HEK293T (cell line): ENCODE measurements around the gene KCNJ5.

Experiments
- BHLHE40 ChIP-seq: fragments of 450-650 bp; IDR thresholded peaks from 2 replicates; pipeline ENCODE4 v1.6.1; 2016; ENCODE audit warnings: mild to moderate bottlenecking, moderate library complexity, borderline replicate concordance
- FOXA1 ChIP-seq: fragments of 450-650 bp; IDR thresholded peaks from 2 replicates; pipeline ENCODE4 v1.6.1; 2016; ENCODE audit warnings: mild to moderate bottlenecking
- FOXK2 ChIP-seq: fragments of 450-650 bp; IDR thresholded peaks from 2 replicates; pipeline ENCODE4 v1.6.1; 2016; ENCODE audit warnings: mild to moderate bottlenecking
- FOXM1 ChIP-seq: fragments of 450-650 bp; IDR thresholded peaks from 2 replicates; pipeline ENCODE4 v1.6.1; 2017; ENCODE audit warnings: mild to moderate bottlenecking, borderline replicate concordance
- L3MBTL2 ChIP-seq: fragments of 450-650 bp; conservative IDR thresholded peaks from 2 replicates; pipeline ENCODE4 v1.6.1; 2016; ENCODE audit warnings: mild to moderate bottlenecking
- LEF1 ChIP-seq: fragments of 450-650 bp; IDR thresholded peaks from 2 replicates; pipeline ENCODE4 v1.6.1; 2017; ENCODE audit warnings: mild to moderate bottlenecking, borderline replicate concordance
- NFRKB ChIP-seq: fragments of 450-650 bp; IDR thresholded peaks from 2 replicates; pipeline ENCODE4 v1.6.1; 2016; ENCODE audit warnings: mild to moderate bottlenecking, moderate library complexity
- SP1 ChIP-seq: fragments of 450-650 bp; IDR thresholded peaks from 2 replicates; pipeline ENCODE4 v1.6.1; 2017
- SUZ12 ChIP-seq: fragments of 450-650 bp; IDR thresholded peaks from 2 replicates; pipeline ENCODE4 v1.6.1; 2016; ENCODE audit warnings: mild to moderate bottlenecking
- TARDBP ChIP-seq: fragments of 450-650 bp; IDR thresholded peaks from 2 replicates; pipeline ENCODE4 v1.6.1; 2016
- TF ChIP-seq, protein P1 (sequence below): fragments of 450-650 bp; IDR thresholded peaks from 2 replicates; pipeline ENCODE4 v1.6.1; 2016

DNA sequence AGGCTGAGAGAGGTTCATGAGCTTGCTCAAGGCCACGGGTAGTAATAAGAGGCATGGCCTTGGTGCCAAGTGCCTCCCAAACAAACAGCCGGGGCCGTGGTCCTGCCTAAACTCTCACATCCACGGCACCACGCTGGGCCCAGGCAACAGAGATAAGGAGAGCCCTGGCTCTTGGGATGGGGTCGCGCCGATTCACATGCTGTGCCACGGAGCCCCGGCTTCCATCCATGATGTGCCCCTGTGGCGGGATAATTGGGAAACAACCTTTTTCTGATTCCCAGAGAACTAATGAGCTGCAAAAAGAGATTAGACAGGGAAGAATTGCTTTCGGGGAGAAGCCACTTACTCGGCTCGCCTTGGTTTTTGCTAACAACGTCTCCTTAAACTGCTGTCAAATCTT, 29.5 kb downstream of the KCNJ5 start:
- TF ChIP-seq, protein P1, sequence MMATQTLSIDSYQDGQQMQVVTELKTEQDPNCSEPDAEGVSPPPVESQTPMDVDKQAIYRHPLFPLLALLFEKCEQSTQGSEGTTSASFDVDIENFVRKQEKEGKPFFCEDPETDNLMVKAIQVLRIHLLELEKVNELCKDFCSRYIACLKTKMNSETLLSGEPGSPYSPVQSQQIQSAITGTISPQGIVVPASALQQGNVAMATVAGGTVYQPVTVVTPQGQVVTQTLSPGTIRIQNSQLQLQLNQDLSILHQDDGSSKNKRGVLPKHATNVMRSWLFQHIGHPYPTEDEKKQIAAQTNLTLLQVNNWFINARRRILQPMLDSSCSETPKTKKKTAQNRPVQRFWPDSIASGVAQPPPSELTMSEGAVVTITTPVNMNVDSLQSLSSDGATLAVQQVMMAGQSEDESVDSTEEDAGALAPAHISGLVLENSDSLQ, result no peak
- TF ChIP-seq FOXA1 (no peak), TARDBP (no peak), SUZ12 (no peak), BHLHE40 (no peak), FOXM1 (no peak), L3MBTL2 (no peak), NFRKB (no peak), LEF1 (no peak), FOXK2 (no peak), SP1 (no peak)
